PC-3 (cell line): Measurements from ENCODE around the gene ELF3. TPM values are rescaled to one million over a fixed set of nuclear protein-coding genes. Genes with fewer than 3 reads are reported as not detected.

ENCODE experiments used
- ATAC-seq: fragments of 200-7000 bp; cut with Tn5 transposase; 2 replicates; pipeline ENCODE4 v1.9.1; 2020; ENCODE audit warnings: mild to moderate bottlenecking, moderate library complexity
- BruUV-seq: library from RNA; stranded (reverse); fragments of 400-500 nt; replicated peaks from 2 replicates; lab custom pipeline; 2021; lab: Mats Ljungman, UMichigan
- CTCF ChIA-PET: fragments of 300-600 bp; sonication (Branson Sonifier 250); formaldehyde crosslinking; loops from one replicate; lab custom pipeline; 2022; ENCODE audit warnings: antibody characterized with exemption; lab: Charles Lee
- POLR2A ChIA-PET: fragments of 300-600 bp; sonication (Branson Sonifier 250); formaldehyde crosslinking; loops from one replicate; lab custom pipeline; 2022; ENCODE audit warnings: antibody characterized with exemption; ENCODE audit not compliant: unreplicated experiment; lab: Charles Lee
- DNase-seq: peaks from one replicate; pipeline ENCODE4 v3.0.0-alpha.2; 2015
- H2AFZ ChIP-seq: fragments of 300-600 bp; sonication (generic); 2 replicates; pipeline ENCODE4 v1.6.0; 2016; ENCODE audit warnings: antibody characterized with exemption, low read length
- H3F3A ChIP-seq: fragments of 300-600 bp; sonication (generic); one replicate; pipeline ENCODE4 v1.6.0; 2017; ENCODE audit warnings: antibody characterized with exemption, low read length, control low read depth, mild to moderate bottlenecking; ENCODE audit not compliant: unreplicated experiment
- H3K27ac ChIP-seq: fragments of 300-600 bp; sonication (generic); 2 replicates; pipeline ENCODE4 v1.5.1; 2016; ENCODE audit warnings: mild to moderate bottlenecking, low read length
- H3K27me3 ChIP-seq: fragments of 300-600 bp; sonication (generic); 2 replicates; pipeline ENCODE4 v1.6.1; 2016; ENCODE audit warnings: low read length, mixed read lengths
- H3K36me3 ChIP-seq: fragments of 300-600 bp; sonication (generic); 2 replicates; pipeline ENCODE4 v1.6.1; 2016; ENCODE audit warnings: low read depth, mixed run types, low read length, mixed read lengths
- H3K4me1 ChIP-seq: fragments of 300-600 bp; sonication (generic); 2 replicates; pipeline ENCODE4 v1.5.1; 2016; ENCODE audit warnings: low read length; ENCODE audit not compliant: insufficient read depth
- H3K4me2 ChIP-seq: fragments of 300-600 bp; sonication (generic); 2 replicates; pipeline ENCODE4 v1.6.0; 2016; ENCODE audit warnings: low read length
- H3K4me3 ChIP-seq: fragments of 300-600 bp; sonication (generic); 2 replicates; pipeline ENCODE4 v1.5.1; 2016; ENCODE audit warnings: mild to moderate bottlenecking, low read length, mixed read lengths
- H3K79me2 ChIP-seq: fragments of 300-600 bp; sonication (generic); 2 replicates; pipeline ENCODE4 v1.6.1; 2017; ENCODE audit warnings: low read length, mixed read lengths
- H3K9ac ChIP-seq: fragments of 300-600 bp; sonication (generic); 2 replicates; pipeline ENCODE4 v1.6.0; 2016; ENCODE audit warnings: mild to moderate bottlenecking, low read length
- H3K9me2 ChIP-seq: fragments of 300-600 bp; sonication (generic); replicated peaks from 2 replicates; pipeline ENCODE4 v1.6.1; 2016; ENCODE audit warnings: mixed run types, low read length, mixed read lengths
- H3K9me3 ChIP-seq: fragments of 300-600 bp; sonication (generic); 2 replicates; pipeline ENCODE4 v1.6.1; 2016; ENCODE audit warnings: low read length, mixed read lengths
- H4K20me1 ChIP-seq: fragments of 300-600 bp; sonication (generic); 2 replicates; pipeline ENCODE4 v1.6.1; 2016; ENCODE audit warnings: low read length, mixed read lengths
- EZH2 ChIP-seq: fragments of 300-600 bp; sonication (generic); IDR thresholded peaks from one replicate; pipeline ENCODE4 v1.6.1; 2017; ENCODE audit warnings: antibody characterized with exemption, mild to moderate bottlenecking, low read length; ENCODE audit not compliant: unreplicated experiment
- EZH2phosphoT487 ChIP-seq: fragments of 300-600 bp; sonication (generic); IDR thresholded peaks from 2 replicates; pipeline ENCODE4 v1.6.1; 2018; ENCODE audit warnings: mild to moderate bottlenecking, antibody characterized with exemption, low read length, borderline replicate concordance
- intact Hi-C: fragments of 100-400 bp; cut with micrococcal nuclease; formaldehyde crosslinking; loops from 2 replicates; pipeline ENCODE4 v1.9.0; 2023
- total RNA-seq: library from RNA; depleted of rRNA; stranded (reverse); fragments of >200 nt; gene quantifications from 2 replicates; pipeline ENCODE4 v1.2.3, GENCODE V29; 2014
- TF ChIP-seq, protein P1 (sequence below): fragments of 300-600 bp; sonication (generic); conservative IDR thresholded peaks from 2 replicates; pipeline ENCODE4 v1.5.1; 2017; ENCODE audit warnings: antibody characterized with exemption, low read depth, mild to moderate bottlenecking, low read length

Gene ELF3
- total RNA-seq, 1 experiment from 2014 or later, result 399 TPM

DNA sequence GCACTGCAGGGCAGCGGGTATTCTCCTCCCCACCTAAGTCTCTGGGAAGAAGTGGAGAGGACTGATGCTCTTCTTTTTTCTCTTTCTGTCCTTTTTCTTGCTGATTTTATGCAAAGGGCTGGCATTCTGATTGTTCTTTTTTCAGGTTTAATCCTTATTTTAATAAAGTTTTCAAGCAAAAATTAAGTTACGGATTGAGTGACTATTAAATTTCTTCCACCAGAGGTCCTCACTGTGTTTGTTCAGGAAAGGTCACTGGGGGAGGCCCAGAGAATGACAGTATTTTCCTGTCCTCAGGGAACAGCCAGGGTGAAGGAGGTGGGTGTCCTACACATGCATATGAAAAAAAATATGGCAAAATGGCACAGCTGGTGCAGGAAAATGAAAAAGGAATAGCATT lies 4.4 kb upstream of the ELF3 start:
- intact Hi-C loops, result no loop called here
- H3F3A ChIP-seq, result no peaks in the 10 kb centered on the region
- ATAC-seq (no peak), DNase-seq (peak; percentile 51)
- H3K36me3 ChIP-seq, result peaks cover 5% of the 10 kb centered on the region; the same call in 1 of the 2 replicates
- H3K9ac ChIP-seq, result no peak overlapping the region
- no peak overlapping the region for H2AFZ ChIP-seq
- no peaks in the 10 kb centered on the region for H3K27me3 ChIP-seq
- H4K20me1 ChIP-seq, result peaks cover 5% of the 10 kb centered on the region
- ChIA-PET CTCF (no interaction called here), POLR2A (no interaction called here)
- BruUV-seq, result no TSS peak
- H3K4me2 ChIP-seq, result no peak overlapping the region
- no peak overlapping the region for H3K27ac ChIP-seq
- H3K4me1 ChIP-seq, result peaks cover 42% of the 10 kb centered on the region
- peaks cover 13% of the 10 kb centered on the region for H3K79me2 ChIP-seq
- no peaks in the 10 kb centered on the region for H3K9me3 ChIP-seq
- TF ChIP-seq, protein P1, sequence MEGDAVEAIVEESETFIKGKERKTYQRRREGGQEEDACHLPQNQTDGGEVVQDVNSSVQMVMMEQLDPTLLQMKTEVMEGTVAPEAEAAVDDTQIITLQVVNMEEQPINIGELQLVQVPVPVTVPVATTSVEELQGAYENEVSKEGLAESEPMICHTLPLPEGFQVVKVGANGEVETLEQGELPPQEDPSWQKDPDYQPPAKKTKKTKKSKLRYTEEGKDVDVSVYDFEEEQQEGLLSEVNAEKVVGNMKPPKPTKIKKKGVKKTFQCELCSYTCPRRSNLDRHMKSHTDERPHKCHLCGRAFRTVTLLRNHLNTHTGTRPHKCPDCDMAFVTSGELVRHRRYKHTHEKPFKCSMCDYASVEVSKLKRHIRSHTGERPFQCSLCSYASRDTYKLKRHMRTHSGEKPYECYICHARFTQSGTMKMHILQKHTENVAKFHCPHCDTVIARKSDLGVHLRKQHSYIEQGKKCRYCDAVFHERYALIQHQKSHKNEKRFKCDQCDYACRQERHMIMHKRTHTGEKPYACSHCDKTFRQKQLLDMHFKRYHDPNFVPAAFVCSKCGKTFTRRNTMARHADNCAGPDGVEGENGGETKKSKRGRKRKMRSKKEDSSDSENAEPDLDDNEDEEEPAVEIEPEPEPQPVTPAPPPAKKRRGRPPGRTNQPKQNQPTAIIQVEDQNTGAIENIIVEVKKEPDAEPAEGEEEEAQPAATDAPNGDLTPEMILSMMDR, result peak; percentile 65
- no peak for TF ChIP-seq EZH2phosphoT487
- H3K9me2 ChIP-seq, result no peaks in the 10 kb centered on the region
- no peak overlapping the region for H3K4me3 ChIP-seq

DNA sequence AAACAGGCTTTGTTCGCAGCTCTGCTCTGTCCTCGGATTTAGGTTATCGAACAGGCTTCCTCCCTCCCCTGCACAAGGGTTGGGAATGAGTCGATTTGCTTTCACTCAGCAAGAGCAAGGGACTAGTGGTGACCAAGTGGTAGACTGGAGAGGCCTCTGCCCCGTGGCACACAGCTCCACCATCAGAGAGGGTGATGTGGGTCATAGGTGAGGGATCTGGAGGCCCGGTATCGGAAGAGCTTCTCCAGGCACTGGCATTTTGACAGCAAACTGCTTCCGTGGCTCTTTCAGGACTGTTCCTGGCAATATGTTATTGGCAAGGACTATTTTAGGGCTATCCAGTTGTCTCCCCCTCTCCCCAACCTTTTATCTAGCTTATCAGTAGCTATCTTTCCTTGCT lies 3.1 kb upstream of the ELF3 start:
- Histone ChIP-seq H3K27me3 (no peaks in the 10 kb centered on the region), H3K36me3 (peaks cover 16% of the 10 kb centered on the region), H3K4me3 (no peak overlapping the region; the same call in 1 of the 2 replicates), H3K4me2 (peak overlapping the region; percentile 98), H3K27ac (peak overlapping the region; percentile 97), H2AFZ (no peak overlapping the region), H3K9me2 (no peaks in the 10 kb centered on the region), H3K9ac (peak overlapping the region; percentile 14), H3K79me2 (peaks cover 27% of the 10 kb centered on the region), H3F3A (no peaks in the 10 kb centered on the region), H3K9me3 (no peaks in the 10 kb centered on the region), H3K4me1 (peaks cover 48% of the 10 kb centered on the region), H4K20me1 (peaks cover 18% of the 10 kb centered on the region)
- TF ChIP-seq EZH2phosphoT487 (no peak), EZH2 (no peak)
- TF ChIP-seq, protein P1, result no peak
- intact Hi-C loops, result no loop called here
- ChIA-PET POLR2A (interaction anchor here (0.6 kb wide), 1 partner anchor 56 kb away, joined by 9 read pairs; no protein-coding TSS in a partner anchor), CTCF (interaction anchor here (0.9 kb wide), 1 partner anchor 51 kb away, joined by 4 read pairs; no protein-coding TSS in a partner anchor)
- ATAC-seq, result no peak
- BruUV-seq, result no TSS peak
- no peak for DNase-seq

DNA sequence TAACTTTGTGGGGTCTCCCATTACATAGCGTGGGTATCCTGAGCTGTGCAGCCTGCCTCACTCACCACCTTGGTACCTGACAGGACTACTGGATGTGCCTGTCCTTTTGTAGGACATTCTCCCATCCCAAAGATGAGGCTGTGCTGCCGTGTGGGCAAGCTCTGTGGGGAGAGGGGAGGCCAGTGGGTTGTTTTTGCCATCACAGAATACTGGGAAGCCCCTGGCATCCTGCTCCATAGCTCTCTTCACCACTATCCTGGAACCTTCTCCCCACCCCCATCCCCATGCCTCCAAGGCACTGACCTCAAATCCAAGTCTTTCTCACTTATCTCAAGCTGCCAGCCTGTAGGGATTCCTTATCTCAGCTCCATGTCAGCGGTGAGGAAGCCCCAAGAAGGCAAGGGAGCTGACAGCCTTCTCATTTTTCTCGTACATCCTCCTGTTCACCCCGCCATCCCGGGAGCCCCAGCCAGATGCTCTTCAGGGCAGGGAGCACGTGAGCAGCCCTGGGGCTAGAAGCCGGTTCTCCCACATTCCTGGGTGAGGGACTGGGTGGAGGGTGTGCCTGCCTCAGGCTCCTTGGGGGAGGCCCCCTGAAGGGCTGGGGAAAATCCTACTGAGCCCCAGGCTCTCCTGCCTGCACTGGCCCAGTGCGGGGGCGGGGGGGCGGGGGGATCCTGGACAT lies 2.4 kb upstream of the ELF3 start:
- DNase-seq (peak; percentile 91), ATAC-seq (peak; percentile 6; the same call in 1 of the 2 replicates)
- H3K9me3 ChIP-seq, result no peaks in the 10 kb centered on the region
- peaks cover 25% of the 10 kb centered on the region for H4K20me1 ChIP-seq
- TF ChIP-seq EZH2phosphoT487, result no peak
- TF ChIP-seq EZH2, result no peak
- TF ChIP-seq, protein P1, result no peak
- H3K27ac ChIP-seq, result peak overlapping the region; percentile 97
- H3F3A ChIP-seq, result no peaks in the 10 kb centered on the region
- intact Hi-C loops, result no loop called here
- BruUV-seq, result TSS peak; percentile 16
- no peaks in the 10 kb centered on the region for H3K9me2 ChIP-seq
- H3K9ac ChIP-seq, result peak overlapping the region; percentile 14
- no peaks in the 10 kb centered on the region for H3K27me3 ChIP-seq
- POLR2A ChIA-PET, result no interaction called here
- peaks cover 33% of the 10 kb centered on the region for H3K79me2 ChIP-seq
- H3K4me2 ChIP-seq, result peak overlapping the region; percentile 98
- H3K4me3 ChIP-seq, result peak overlapping the region; percentile 45; the same call in 1 of the 2 replicates
- CTCF ChIA-PET, result interaction anchor here (0.8 to 1.4 kb wide), 3 partner anchors 27 to 111 kb away, joined by 3 to 5 read pairs (median 4); no protein-coding TSS in a partner anchor
- H2AFZ ChIP-seq, result no peak overlapping the region
- peaks cover 22% of the 10 kb centered on the region for H3K36me3 ChIP-seq
- H3K4me1 ChIP-seq, result peaks cover 54% of the 10 kb centered on the region
